K562 (cell line): ENCODE measurements around the gene MS4A2. TPM values are rescaled to one million over a fixed set of nuclear protein-coding genes. Genes with fewer than 3 reads are reported as not detected.

Source experiments
- ATF7 ChIP-seq: fragments of 450-650 bp; IDR thresholded peaks from 2 replicates; pipeline ENCODE4 v1.7.1; 2014; ENCODE audit warnings: mild to moderate bottlenecking, moderate library complexity
- DNMT1 ChIP-seq: fragments of 450-650 bp; IDR thresholded peaks from 2 replicates; pipeline ENCODE4 v1.6.1; 2016; ENCODE audit warnings: antibody characterized with exemption, mild to moderate bottlenecking
- FOXP1 ChIP-seq: sonication (generic); formaldehyde crosslinking; IDR thresholded peaks from 2 replicates; pipeline ENCODE4 v1.8.0; 2022; ENCODE audit warnings: mild to moderate bottlenecking, missing genetic modification reagents
- HDAC8 ChIP-seq: fragments of 450-650 bp; IDR thresholded peaks from 2 replicates; pipeline ENCODE4 v1.6.1; 2016; ENCODE audit warnings: mild to moderate bottlenecking, missing genetic modification characterization, moderate library complexity, missing compliant biosample characterization
- HEY1 ChIP-seq: fragments of 250-450 bp; sonication (Bioruptor Pico); IDR thresholded peaks from 2 replicates; pipeline ENCODE4 v1.5.0; 2020; ENCODE audit warnings: mild to moderate bottlenecking, moderate library complexity, borderline replicate concordance
- HIVEP1 ChIP-seq: fragments of 250-450 bp; sonication (Bioruptor Pico); IDR thresholded peaks from 2 replicates; pipeline ENCODE4 v1.4.0; 2020; ENCODE audit warnings: mild to moderate bottlenecking
- HNRNPLL ChIP-seq: fragments of 200-400 bp; formaldehyde crosslinking; IDR thresholded peaks from 2 replicates; pipeline ENCODE4 v1.6.1; 2017; ENCODE audit warnings: low read length, low read depth, mild to moderate bottlenecking; ENCODE audit not compliant: poor library complexity, severe bottlenecking
- LEF1 ChIP-seq: fragments of 450-650 bp; IDR thresholded peaks from 2 replicates; pipeline ENCODE4 v1.6.1; 2016; ENCODE audit warnings: mild to moderate bottlenecking
- MAFK ChIP-seq: IDR thresholded peaks from 2 replicates; pipeline ENCODE4 v1.6.1; 2011; ENCODE audit warnings: low read length, improper control_type of control experiment
- NFE2L1 ChIP-seq: fragments of 450-650 bp; IDR thresholded peaks from 2 replicates; pipeline ENCODE4 v1.6.1; 2016; ENCODE audit warnings: missing genetic modification characterization, low read depth, mild to moderate bottlenecking, missing compliant biosample characterization, moderate library complexity, borderline replicate concordance
- NFXL1 ChIP-seq: fragments of 450-650 bp; formaldehyde crosslinking; IDR thresholded peaks from 2 replicates; pipeline ENCODE4 v1.4.0; 2021; ENCODE audit warnings: mild to moderate bottlenecking
- POU5F1 ChIP-seq: fragments of 150-350 bp; IDR thresholded peaks from 2 replicates; pipeline ENCODE4 v1.6.1; 2014; ENCODE audit warnings: borderline replicate concordance, low read length, low read depth, mild to moderate bottlenecking; ENCODE audit not compliant: partially characterized antibody
- PPARD ChIP-seq: fragments of 250-450 bp; sonication (Bioruptor Pico); IDR thresholded peaks from 2 replicates; pipeline ENCODE4 v1.8.0; 2022; ENCODE audit warnings: inconsistent platforms, mild to moderate bottlenecking, moderate library complexity
- PRPF4 ChIP-seq: fragments of 200-400 bp; formaldehyde crosslinking; IDR thresholded peaks from one replicate; pipeline ENCODE4 v1.6.1; 2017; ENCODE audit warnings: low read length, low read depth, mild to moderate bottlenecking; ENCODE audit not compliant: insufficient read depth, poor library complexity, severe bottlenecking
- RBFOX2 ChIP-seq: fragments of 200-400 bp; formaldehyde crosslinking; IDR thresholded peaks from 2 replicates; pipeline ENCODE4 v1.6.1; 2017; ENCODE audit warnings: low read depth, mild to moderate bottlenecking, low read length, moderate library complexity
- RBM22 ChIP-seq: fragments of 200-400 bp; formaldehyde crosslinking; IDR thresholded peaks from 2 replicates; pipeline ENCODE4 v1.6.1; 2018; ENCODE audit warnings: low read length, low read depth; ENCODE audit not compliant: poor library complexity, severe bottlenecking
- SRF ChIP-seq, 2 experiments: fragments of 250-450, 450-650 bp in 1 of 2; sonication (Bioruptor Pico) in 1 of 2; sonication (generic) in 1 of 2; formaldehyde crosslinking; IDR thresholded peaks; 2 replicates each; pipeline versions ENCODE4 v1.5.0 to v1.5.1; 2020 to 2022; ENCODE audit warnings: mild to moderate bottlenecking in 1 of 2, missing genetic modification reagents in 1 of 2
- U2AF2 ChIP-seq: fragments of 200-400 bp; formaldehyde crosslinking; optimal IDR thresholded peaks from 2 replicates; pipeline ENCODE3; 2017; ENCODE audit warnings: low read depth, mild to moderate bottlenecking, low read length
- ZNF740 ChIP-seq, 3 experiments: fragments of 200-800 bp in 1 of 3; sonication (Bioruptor generic) in 1 of 3; sonication (generic) in 1 of 3; formaldehyde crosslinking in 1 of 3; IDR thresholded peaks; 2 replicates each; pipeline versions ENCODE4 v1.6.1 to v1.8.0; 2016 to 2022; ENCODE audit warnings: mild to moderate bottlenecking in 2 of 3, missing compliant biosample characterization in 2 of 3, missing genetic modification characterization in 2 of 3, missing genetic modification reagents in 1 of 3
- polyA plus RNA-seq, 8 experiments: library from polyadenylated mRNA; depleted of rRNA in 4 of 8; stranded (reverse) in 5 of 8; unstranded in 3 of 8; fragments of >200 nt; fragmentation: Nextera tagmentation in 2 of 8; fragmentation: Illumina TruSeq in 1 of 8; extraction: Ambion mirVana in 2 of 8; extraction: Trizol in 1 of 8; gene quantifications; 2 replicates each; pipeline versions ENCODE4 v1.2.1 to v1.2.3, GENCODE V29; 2011 to 2014; ENCODE audit warnings: inconsistent platforms in 1 of 8, missing spikeins in 1 of 8
- total RNA-seq, 7 experiments: library from RNA; depleted of rRNA in 6 of 7; stranded (reverse); fragments of >200 nt in 6 of 7; fragmentation: Illumina TruSeq in 2 of 7; extraction: Trizol in 2 of 7; gene quantifications; 2 replicates each; pipeline versions ENCODE4 v1.2.1 to v1.2.3, GENCODE V29; 2011 to 2021; ENCODE audit warnings: low replicate concordance in 1 of 7
- TF ChIP-seq, protein P1 (sequence below): sonication (generic); formaldehyde crosslinking; IDR thresholded peaks from 2 replicates; pipeline ENCODE4 v1.8.1; 2022; ENCODE audit warnings: missing genetic modification reagents
- TF ChIP-seq, protein P2 (sequence below): fragments of 450-650 bp; IDR thresholded peaks from one replicate; pipeline ENCODE4 v1.6.1; 2018; ENCODE audit warnings: mild to moderate bottlenecking, moderate library complexity; ENCODE audit not compliant: partially characterized antibody
- TF ChIP-seq, protein P3 (sequence below): fragments of 200-800 bp; sonication (Bioruptor generic); IDR thresholded peaks from 2 replicates; pipeline ENCODE4 v1.6.1; 2017; ENCODE audit warnings: missing genetic modification characterization, missing compliant biosample characterization

MS4A2 gene
- total and polyA plus RNA-seq, 9 of the 15 experiments (the other 6 are each of a cell fraction or from before 2014, with no cell fraction given): 0.06 to 5.7 (median 0.86) TPM

DNA sequence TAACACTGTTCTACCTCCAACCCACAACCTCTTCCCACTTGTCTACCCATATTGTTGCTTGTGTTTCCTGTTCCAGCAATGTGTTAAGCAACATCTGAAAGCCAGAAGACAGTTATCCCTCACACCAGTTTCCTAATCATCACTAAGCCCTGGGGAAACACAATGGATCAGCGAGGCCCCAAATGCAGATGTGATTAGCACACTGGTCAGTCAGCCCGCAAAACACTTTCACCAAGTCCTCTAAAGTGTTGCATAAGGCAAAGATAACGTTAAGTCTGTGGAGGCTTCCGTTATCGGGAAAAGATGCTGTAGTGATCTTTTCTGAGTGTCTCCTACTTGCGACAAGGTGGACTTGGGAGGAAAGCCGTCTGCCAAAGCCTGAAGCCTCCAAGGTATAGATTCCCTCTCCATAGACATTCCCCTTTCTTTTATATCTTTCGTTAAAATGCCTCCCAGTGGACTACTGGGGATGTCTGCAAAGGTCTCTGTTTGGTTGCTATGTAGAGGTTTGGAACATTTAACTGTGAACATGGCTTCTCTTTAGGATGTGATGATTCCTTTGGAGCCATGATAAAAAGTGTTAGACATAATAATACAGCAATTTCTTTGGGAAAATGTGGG is 32.0 kb upstream of the MS4A2 start, which contains the start of gene MS4A3 (continued):
- TF ChIP-seq NFE2L1 (tag): no peak
- no peak for TF ChIP-seq HIVEP1 (CRISPR knock-in tag)
- no peak for TF ChIP-seq PPARD (CRISPR knock-in tag)
- peak; percentile 49; the same call in 1 of the 2 replicates for TF ChIP-seq FOXP1 (CRISPR knock-in tag)
- no peak for TF ChIP-seq U2AF2
- TF ChIP-seq SRF (CRISPR knock-in tag; IDR thresholded peaks at IDR 0.05): no peak
- TF ChIP-seq, protein P1, sequence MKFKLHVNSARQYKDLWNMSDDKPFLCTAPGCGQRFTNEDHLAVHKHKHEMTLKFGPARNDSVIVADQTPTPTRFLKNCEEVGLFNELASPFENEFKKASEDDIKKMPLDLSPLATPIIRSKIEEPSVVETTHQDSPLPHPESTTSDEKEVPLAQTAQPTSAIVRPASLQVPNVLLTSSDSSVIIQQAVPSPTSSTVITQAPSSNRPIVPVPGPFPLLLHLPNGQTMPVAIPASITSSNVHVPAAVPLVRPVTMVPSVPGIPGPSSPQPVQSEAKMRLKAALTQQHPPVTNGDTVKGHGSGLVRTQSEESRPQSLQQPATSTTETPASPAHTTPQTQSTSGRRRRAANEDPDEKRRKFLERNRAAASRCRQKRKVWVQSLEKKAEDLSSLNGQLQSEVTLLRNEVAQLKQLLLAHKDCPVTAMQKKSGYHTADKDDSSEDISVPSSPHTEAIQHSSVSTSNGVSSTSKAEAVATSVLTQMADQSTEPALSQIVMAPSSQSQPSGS (CRISPR knock-in tag): no peak
- TF ChIP-seq, protein P2, sequence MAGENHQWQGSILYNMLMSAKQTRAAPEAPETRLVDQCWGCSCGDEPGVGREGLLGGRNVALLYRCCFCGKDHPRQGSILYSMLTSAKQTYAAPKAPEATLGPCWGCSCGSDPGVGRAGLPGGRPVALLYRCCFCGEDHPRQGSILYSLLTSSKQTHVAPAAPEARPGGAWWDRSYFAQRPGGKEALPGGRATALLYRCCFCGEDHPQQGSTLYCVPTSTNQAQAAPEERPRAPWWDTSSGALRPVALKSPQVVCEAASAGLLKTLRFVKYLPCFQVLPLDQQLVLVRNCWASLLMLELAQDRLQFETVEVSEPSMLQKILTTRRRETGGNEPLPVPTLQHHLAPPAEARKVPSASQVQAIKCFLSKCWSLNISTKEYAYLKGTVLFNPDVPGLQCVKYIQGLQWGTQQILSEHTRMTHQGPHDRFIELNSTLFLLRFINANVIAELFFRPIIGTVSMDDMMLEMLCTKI: no peak
- no peak for TF ChIP-seq RBM22
- TF ChIP-seq LEF1: 0 out of 2 replicates have a peak, but pooled peaks have one; percentile 35
- peak; percentile 42; the same call in 1 of the 2 replicates for TF ChIP-seq ATF7
- no peak for TF ChIP-seq POU5F1
- no peak for TF ChIP-seq DNMT1
- TF ChIP-seq ZNF740 (CRISPR knock-in tag; IDR thresholded peaks at IDR 0.05): no peak
- no peak for TF ChIP-seq ZNF740 (tag; IDR thresholded peaks at IDR 0.05)
- TF ChIP-seq RBFOX2: no peak
- TF ChIP-seq HNRNPLL: no peak
- no peak for TF ChIP-seq HDAC8 (tag)
- TF ChIP-seq MAFK: no peak
- TF ChIP-seq, protein P3, sequence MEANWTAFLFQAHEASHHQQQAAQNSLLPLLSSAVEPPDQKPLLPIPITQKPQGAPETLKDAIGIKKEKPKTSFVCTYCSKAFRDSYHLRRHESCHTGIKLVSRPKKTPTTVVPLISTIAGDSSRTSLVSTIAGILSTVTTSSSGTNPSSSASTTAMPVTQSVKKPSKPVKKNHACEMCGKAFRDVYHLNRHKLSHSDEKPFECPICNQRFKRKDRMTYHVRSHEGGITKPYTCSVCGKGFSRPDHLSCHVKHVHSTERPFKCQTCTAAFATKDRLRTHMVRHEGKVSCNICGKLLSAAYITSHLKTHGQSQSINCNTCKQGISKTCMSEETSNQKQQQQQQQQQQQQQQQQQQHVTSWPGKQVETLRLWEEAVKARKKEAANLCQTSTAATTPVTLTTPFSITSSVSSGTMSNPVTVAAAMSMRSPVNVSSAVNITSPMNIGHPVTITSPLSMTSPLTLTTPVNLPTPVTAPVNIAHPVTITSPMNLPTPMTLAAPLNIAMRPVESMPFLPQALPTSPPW (CRISPR knock-in tag): no peak
- TF ChIP-seq PRPF4: no peak
- no peak for TF ChIP-seq NFXL1 (CRISPR knock-in tag)
- no peak for TF ChIP-seq HEY1 (CRISPR knock-in tag)
